KMS-11 (cell line): ENCODE measurements around the gene PERCC1.

Experiments
- H2AFZ ChIP-seq: fragments of 200-600 bp; sonication (generic); 2 replicates; pipeline ENCODE4 v1.6.1; 2016; ENCODE audit warnings: antibody characterized with exemption, mixed run types, low read depth
- H3K27ac ChIP-seq: fragments of 200-600 bp; sonication (generic); 2 replicates; pipeline ENCODE4 v1.6.1; 2016; ENCODE audit warnings: mild to moderate bottlenecking, mixed run types
- H3K27me3 ChIP-seq: fragments of 200-600 bp; sonication (generic); 2 replicates; pipeline ENCODE4 v1.6.1; 2017; ENCODE audit warnings: mild to moderate bottlenecking, low read depth, mixed run types, moderate library complexity; ENCODE audit not compliant: insufficient read depth
- H3K36me3 ChIP-seq: fragments of 200-600 bp; sonication (generic); 2 replicates; pipeline ENCODE4 v1.6.1; 2017; ENCODE audit warnings: mild to moderate bottlenecking, mixed run types; ENCODE audit not compliant: insufficient read depth
- H3K4me1 ChIP-seq: fragments of 200-600 bp; sonication (generic); 2 replicates; pipeline ENCODE4 v1.6.1; 2016; ENCODE audit warnings: mild to moderate bottlenecking, low read depth, mixed run types; ENCODE audit not compliant: poor library complexity, severe bottlenecking
- H3K4me2 ChIP-seq: fragments of 200-600 bp; sonication (generic); 2 replicates; pipeline ENCODE4 v1.7.0; 2016; ENCODE audit warnings: mild to moderate bottlenecking, mixed run types
- H3K4me3 ChIP-seq: fragments of 200-600 bp; sonication (generic); IDR thresholded peaks from 2 replicates; pipeline ENCODE4 v1.6.1; 2017; ENCODE audit warnings: low read depth, low read length, mixed read lengths; ENCODE audit not compliant: insufficient read depth
- H3K79me2 ChIP-seq: fragments of 200-600 bp; sonication (generic); 2 replicates; pipeline ENCODE4 v1.6.1; 2016; ENCODE audit warnings: low read depth, mixed run types; ENCODE audit not compliant: insufficient read depth
- H3K9ac ChIP-seq: fragments of 200-600 bp; sonication (generic); 2 replicates; pipeline ENCODE4 v1.6.1; 2016; ENCODE audit warnings: mild to moderate bottlenecking, mixed run types
- H4K20me1 ChIP-seq: fragments of 200-600 bp; sonication (generic); 2 replicates; pipeline ENCODE4 v1.6.1; 2016; ENCODE audit warnings: mild to moderate bottlenecking, mixed run types; ENCODE audit not compliant: insufficient read depth
- CTCF ChIP-seq: fragments of 200-600 bp; sonication (generic); conservative IDR thresholded peaks from 2 replicates; pipeline ENCODE4 v1.6.1; 2017; ENCODE audit warnings: low read depth, mild to moderate bottlenecking, antibody characterized with exemption, low read length, moderate library complexity, mixed read lengths

PERCC1 gene

GRCh38 chr16:1429631-1430030, 1.2 kb upstream of the PERCC1 start:
- Histone ChIP-seq H4K20me1 (no peaks in the 10 kb centered on the region), H3K79me2 (no peaks in the 10 kb centered on the region), H3K4me1 (no peaks in the 10 kb centered on the region), H3K4me2 (no peak overlapping the region), H3K27me3 (peaks cover 61% of the 10 kb centered on the region), H3K36me3 (no peaks in the 10 kb centered on the region), H3K27ac (no peak overlapping the region), H3K9ac (no peak overlapping the region), H3K4me3 (no peak overlapping the region), H2AFZ (no peak overlapping the region)
- TF ChIP-seq CTCF = no peak

- Histone ChIP-seq H2AFZ (no peak overlapping the region), H3K4me3 (no peak overlapping the region), H3K36me3 (no peaks in the 10 kb centered on the region), H4K20me1 (no peaks in the 10 kb centered on the region), H3K4me1 (no peaks in the 10 kb centered on the region), H3K27me3 (peaks cover 68% of the 10 kb centered on the region), H3K4me2 (no peak overlapping the region), H3K79me2 (no peaks in the 10 kb centered on the region), H3K27ac (no peak overlapping the region), H3K9ac (no peak overlapping the region)
- no peak for TF ChIP-seq CTCF
Measured at GRCh38 chr16:1430214-1430758, 592 bp upstream of the PERCC1 start.

- Histone ChIP-seq H3K9ac (no peak overlapping the region), H3K27me3 (peaks cover 82% of the 10 kb centered on the region), H2AFZ (no peak overlapping the region), H3K36me3 (no peaks in the 10 kb centered on the region), H3K4me2 (no peak overlapping the region), H3K79me2 (no peaks in the 10 kb centered on the region), H3K4me1 (no peaks in the 10 kb centered on the region), H4K20me1 (no peaks in the 10 kb centered on the region), H3K4me3 (no peak overlapping the region), H3K27ac (no peak overlapping the region)
- TF ChIP-seq CTCF = no peak
Measured at GRCh38 chr16:1431497-1432270, 806 bp downstream of the PERCC1 start.

GRCh38 chr16:1432388-1433262, 1.7 kb downstream of the PERCC1 start:
- Histone ChIP-seq H3K4me1 (no peaks in the 10 kb centered on the region), H3K4me2 (no peak overlapping the region)

More at GRCh38 chr16:1432388-1433262, 1.7 kb downstream of the PERCC1 start:
- no peak overlapping the region for H3K27ac ChIP-seq
- H3K79me2 ChIP-seq = no peaks in the 10 kb centered on the region
- TF ChIP-seq CTCF = no peak
- H3K9ac ChIP-seq = no peak overlapping the region
- H4K20me1 ChIP-seq = no peaks in the 10 kb centered on the region
- no peaks in the 10 kb centered on the region for H3K36me3 ChIP-seq
- no peak overlapping the region for H3K4me3 ChIP-seq
- H2AFZ ChIP-seq = no peak overlapping the region
- peaks cover 90% of the 10 kb centered on the region for H3K27me3 ChIP-seq
